ENCODE results near the gene BMPR2.

GRCh38 chr2:202418511-202418910 is 42.4 kb downstream of the BMPR2 start:
- TF ChIP-seq, protein P1, sequence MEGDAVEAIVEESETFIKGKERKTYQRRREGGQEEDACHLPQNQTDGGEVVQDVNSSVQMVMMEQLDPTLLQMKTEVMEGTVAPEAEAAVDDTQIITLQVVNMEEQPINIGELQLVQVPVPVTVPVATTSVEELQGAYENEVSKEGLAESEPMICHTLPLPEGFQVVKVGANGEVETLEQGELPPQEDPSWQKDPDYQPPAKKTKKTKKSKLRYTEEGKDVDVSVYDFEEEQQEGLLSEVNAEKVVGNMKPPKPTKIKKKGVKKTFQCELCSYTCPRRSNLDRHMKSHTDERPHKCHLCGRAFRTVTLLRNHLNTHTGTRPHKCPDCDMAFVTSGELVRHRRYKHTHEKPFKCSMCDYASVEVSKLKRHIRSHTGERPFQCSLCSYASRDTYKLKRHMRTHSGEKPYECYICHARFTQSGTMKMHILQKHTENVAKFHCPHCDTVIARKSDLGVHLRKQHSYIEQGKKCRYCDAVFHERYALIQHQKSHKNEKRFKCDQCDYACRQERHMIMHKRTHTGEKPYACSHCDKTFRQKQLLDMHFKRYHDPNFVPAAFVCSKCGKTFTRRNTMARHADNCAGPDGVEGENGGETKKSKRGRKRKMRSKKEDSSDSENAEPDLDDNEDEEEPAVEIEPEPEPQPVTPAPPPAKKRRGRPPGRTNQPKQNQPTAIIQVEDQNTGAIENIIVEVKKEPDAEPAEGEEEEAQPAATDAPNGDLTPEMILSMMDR (IDR thresholded peaks at IDR 0.05), result no peak
- no peak for TF ChIP-seq EZH2 (IDR thresholded peaks at IDR 0.05; ENCODE audit: borderline replicate concordance, insufficient read depth, low read depth, low read length, poor library complexity, severe bottlenecking)
